ENCODE results near the gene UNKL.

Gene UNKL

GRCh38 chr16:1318268-1318545, 96.3 kb downstream of the UNKL start:
- Histone ChIP-seq H3K36me3 (ENCODE audit: control insufficient read depth, insufficient read depth, low read length) (peaks cover 95% of the 10 kb centered on the region), H3K4me3 (ENCODE audit: extremely low read depth, insufficient read depth, low read length, poor library complexity, severe bottlenecking) (no peak overlapping the region), H3K4me1 (ENCODE audit: control insufficient read depth, insufficient read depth, low read length, poor library complexity, severe bottlenecking) (no peaks in the 10 kb centered on the region), H3K27ac (ENCODE audit: low read depth, low read length, severe bottlenecking) (no peak overlapping the region), H3K9me3 (ENCODE audit: control insufficient read depth, low read length) (no peaks in the 10 kb centered on the region)
- WGBS, 2 experiments (ENCODE audit: insufficient coverage in 2 of 2) = 79 to 87% methylated on average over 8 to 9 of the region's 9 CpGs

DNA sequence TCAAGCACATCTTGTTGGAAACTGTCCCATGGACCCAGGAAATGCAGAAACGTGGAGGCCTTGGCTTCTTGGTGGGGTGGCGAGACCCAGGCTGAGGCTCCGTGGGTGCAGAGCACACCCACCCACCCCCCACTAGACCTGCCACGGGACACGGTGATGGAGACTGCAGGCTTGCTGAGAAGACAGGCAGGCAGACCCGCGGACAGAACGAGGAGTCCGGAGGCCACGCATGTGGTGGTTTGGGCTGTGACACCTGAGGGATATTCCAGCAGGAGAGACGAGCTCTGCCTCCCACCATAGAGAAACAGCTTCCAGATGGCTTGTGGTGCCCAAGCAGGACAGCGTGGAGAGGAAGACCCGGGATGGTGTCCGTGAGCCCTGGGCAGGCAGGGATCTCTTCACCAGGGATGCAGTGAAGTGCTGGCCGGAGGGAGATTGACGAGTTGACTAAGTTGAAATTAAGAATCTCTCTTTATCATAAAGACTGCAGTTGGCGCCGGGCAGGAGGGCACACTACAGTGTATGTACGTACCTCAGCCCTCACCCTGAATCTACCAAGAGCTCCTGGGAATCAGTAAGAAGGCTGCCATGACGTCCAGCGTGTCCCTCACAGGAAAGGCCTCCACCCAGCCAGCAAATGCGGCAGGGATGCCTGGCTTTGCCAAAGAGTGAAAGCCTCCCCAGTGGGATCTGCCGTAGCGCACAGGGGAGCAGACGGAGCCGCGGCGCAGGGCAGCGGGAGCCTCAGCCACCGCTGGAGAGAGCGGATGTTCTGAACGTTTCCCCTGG, 96.8 kb downstream of the UNKL start:
- peaks cover 99% of the 10 kb centered on the region for H3K36me3 ChIP-seq (ENCODE audit: control insufficient read depth, insufficient read depth, low read length)
- no peak overlapping the region for H3K27ac ChIP-seq (ENCODE audit: low read depth, low read length, severe bottlenecking)
- WGBS, 2 experiments (ENCODE audit: insufficient coverage in 2 of 2) = 96 to 97% methylated on average over 32 of the region's 32 CpGs
- H3K4me1 ChIP-seq (ENCODE audit: control insufficient read depth, insufficient read depth, low read length, poor library complexity, severe bottlenecking) = no peaks in the 10 kb centered on the region
- H3K9me3 ChIP-seq (ENCODE audit: control insufficient read depth, low read length) = no peaks in the 10 kb centered on the region
- H3K4me3 ChIP-seq (ENCODE audit: extremely low read depth, insufficient read depth, low read length, poor library complexity, severe bottlenecking) = no peak overlapping the region

DNA sequence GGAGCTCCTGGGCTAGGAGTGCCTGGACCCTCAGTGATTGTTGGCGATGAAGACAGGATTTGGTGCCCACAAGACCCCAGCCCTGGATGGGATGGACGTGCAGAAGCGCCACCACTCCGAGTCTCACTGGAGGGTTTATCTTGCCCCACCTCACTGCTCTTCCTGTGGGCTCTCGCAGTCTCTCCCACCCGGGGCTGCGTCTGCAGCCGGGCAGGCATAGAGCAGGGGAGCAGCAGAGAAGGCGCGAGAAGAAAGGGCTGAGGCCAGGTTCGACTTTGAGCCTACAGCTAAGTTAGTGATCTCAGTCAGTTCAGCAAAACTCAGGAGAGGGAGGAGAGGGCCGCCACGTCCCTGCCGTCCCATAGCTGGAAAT, 98.5 kb downstream of the UNKL start:
- peaks cover 9% of the 10 kb centered on the region for H3K4me1 ChIP-seq (ENCODE audit: control insufficient read depth, insufficient read depth, low read length, poor library complexity, severe bottlenecking)
- H3K9me3 ChIP-seq (ENCODE audit: control insufficient read depth, low read length) = no peaks in the 10 kb centered on the region
- no peak overlapping the region for H3K4me3 ChIP-seq (ENCODE audit: extremely low read depth, insufficient read depth, low read length, poor library complexity, severe bottlenecking)
- 96 to 97% methylated on average over 13 to 14 of the region's 14 CpGs for WGBS, 2 experiments (ENCODE audit: insufficient coverage in 2 of 2)
- no peak overlapping the region for H3K27ac ChIP-seq (ENCODE audit: low read depth, low read length, severe bottlenecking)
- H3K36me3 ChIP-seq (ENCODE audit: control insufficient read depth, insufficient read depth, low read length) = peaks cover 96% of the 10 kb centered on the region

DNA sequence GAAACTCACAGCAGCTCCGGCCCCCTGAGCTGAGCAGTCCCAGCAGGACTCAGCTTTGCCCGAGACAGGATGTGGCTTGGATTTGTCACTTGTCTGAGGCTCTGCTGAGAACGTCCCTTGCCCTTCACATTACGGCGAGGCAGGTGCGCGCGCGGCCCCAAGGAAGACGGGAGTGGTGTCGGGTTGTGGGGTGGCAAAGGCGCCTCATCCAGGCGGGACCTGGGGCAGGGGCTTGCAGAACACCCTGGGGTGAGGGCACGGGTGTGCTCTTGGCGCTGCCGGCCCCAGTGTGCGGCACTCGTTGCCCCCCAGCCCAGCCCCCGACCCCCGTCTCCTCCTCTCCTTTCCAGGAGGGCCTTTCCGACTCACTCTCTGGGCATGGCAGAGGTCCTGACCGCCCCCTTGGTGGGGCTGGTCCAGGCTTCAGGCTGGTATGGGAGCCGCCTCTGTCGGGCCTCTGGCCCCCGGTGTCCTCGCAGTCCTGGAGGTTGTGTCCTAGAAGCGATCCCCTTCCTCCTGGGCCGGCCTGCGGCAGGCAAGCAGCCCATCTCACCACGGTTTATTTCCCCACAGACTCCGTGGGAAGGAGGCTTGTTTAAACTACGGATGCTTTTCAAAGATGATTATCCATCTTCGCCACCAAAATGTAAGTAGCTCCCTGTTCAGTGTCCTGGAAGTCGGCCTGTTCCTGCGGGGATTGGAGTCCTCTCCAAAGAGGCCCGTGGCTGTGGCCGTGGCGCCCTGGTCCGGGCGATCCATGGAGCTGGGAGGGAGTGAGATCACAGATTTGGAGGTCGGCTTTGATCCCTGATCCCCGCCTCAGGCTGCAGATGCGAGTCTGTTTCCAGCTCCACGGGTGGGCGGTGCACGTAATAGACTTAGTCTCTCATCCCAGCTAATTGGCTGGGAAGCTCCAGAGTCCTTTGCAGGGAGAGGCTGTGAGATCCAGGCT, 99.1 kb downstream of the UNKL start:
- peaks cover 10% of the 10 kb centered on the region for H3K4me1 ChIP-seq (ENCODE audit: control insufficient read depth, insufficient read depth, low read length, poor library complexity, severe bottlenecking)
- WGBS, 2 experiments (ENCODE audit: insufficient coverage in 2 of 2) = 90 to 93% methylated on average over 43 to 44 of the region's 46 CpGs
- H3K27ac ChIP-seq (ENCODE audit: low read depth, low read length, severe bottlenecking) = no peak overlapping the region
- H3K9me3 ChIP-seq (ENCODE audit: control insufficient read depth, low read length) = no peaks in the 10 kb centered on the region
- H3K36me3 ChIP-seq (ENCODE audit: control insufficient read depth, insufficient read depth, low read length) = peaks cover 90% of the 10 kb centered on the region
- H3K4me3 ChIP-seq (ENCODE audit: extremely low read depth, insufficient read depth, low read length, poor library complexity, severe bottlenecking) = no peak overlapping the region

DNA sequence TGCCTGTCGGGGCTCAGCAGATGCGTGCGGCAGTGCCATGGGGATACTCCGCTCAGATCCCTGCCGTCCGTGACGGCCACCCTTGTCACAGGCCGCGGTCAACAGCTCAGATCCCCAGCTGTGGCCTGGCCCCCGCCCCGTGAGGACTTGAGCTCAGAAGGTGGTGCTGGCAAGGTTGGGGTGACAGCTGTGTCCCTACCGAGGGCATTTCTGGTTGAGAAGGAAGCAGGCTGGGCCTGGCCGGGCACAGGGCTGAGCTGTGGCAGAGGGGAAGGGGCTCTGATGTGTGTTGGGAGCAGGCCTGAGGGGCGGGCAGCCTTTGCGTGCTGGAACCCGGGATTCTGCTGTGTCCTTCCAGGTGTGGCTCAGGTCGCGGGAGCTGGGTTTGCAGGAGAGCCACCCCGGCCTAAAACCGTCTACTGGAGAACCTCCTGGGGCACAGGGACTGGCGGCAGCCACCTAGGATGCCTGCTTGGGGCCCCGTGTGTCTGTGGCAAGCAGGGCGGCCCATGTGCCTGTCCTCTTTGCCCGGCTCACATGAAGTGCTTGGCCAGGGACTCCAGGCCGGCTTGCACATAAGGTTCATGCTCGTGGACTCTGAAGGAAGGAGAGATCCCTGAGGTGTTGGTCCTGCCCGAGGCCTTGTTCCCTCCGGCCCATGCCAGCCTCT, 100.0 kb downstream of the UNKL start:
- Histone ChIP-seq H3K36me3 (ENCODE audit: control insufficient read depth, insufficient read depth, low read length) (peaks cover 81% of the 10 kb centered on the region), H3K27ac (ENCODE audit: low read depth, low read length, severe bottlenecking) (no peak overlapping the region), H3K4me3 (ENCODE audit: extremely low read depth, insufficient read depth, low read length, poor library complexity, severe bottlenecking) (no peak overlapping the region), H3K4me1 (ENCODE audit: control insufficient read depth, insufficient read depth, low read length, poor library complexity, severe bottlenecking) (peaks cover 10% of the 10 kb centered on the region), H3K9me3 (ENCODE audit: control insufficient read depth, low read length) (no peaks in the 10 kb centered on the region)
- 97 to 98% methylated on average over 23 to 28 of the region's 28 CpGs for whole genome bisulfite sequencing, 2 experiments (ENCODE audit: insufficient coverage in 2 of 2)

- Histone ChIP-seq H3K27ac (ENCODE audit: low read depth, low read length, severe bottlenecking) (no peak overlapping the region), H3K4me3 (ENCODE audit: extremely low read depth, insufficient read depth, low read length, poor library complexity, severe bottlenecking) (no peak overlapping the region), H3K9me3 (ENCODE audit: control insufficient read depth, low read length) (no peaks in the 10 kb centered on the region), H3K36me3 (ENCODE audit: control insufficient read depth, insufficient read depth, low read length) (peaks cover 74% of the 10 kb centered on the region), H3K4me1 (ENCODE audit: control insufficient read depth, insufficient read depth, low read length, poor library complexity, severe bottlenecking) (peaks cover 10% of the 10 kb centered on the region)
- 97 to 99% methylated on average over 37 of the region's 38 CpGs for WGBS, 2 experiments (ENCODE audit: insufficient coverage in 2 of 2)
Observed at GRCh38 chr16:1313721-1314369, 100.7 kb downstream of the UNKL start.

All from mesodermal cell (in vitro differentiated cells).